GM12891 (cell line): ENCODE data around the gene FXN.

Experiments
- DNase-seq: peaks from one replicate; pipeline ENCODE4 v3.0.0; 2011; ENCODE audit warnings: low spot score; ENCODE audit not compliant: insufficient read length
- FAIRE-seq: peaks from 2 replicates; lab custom pipeline; 2011; peaks lifted over from hg19 to GRCh38; lab: Jason Lieb, UNC
- PAX5 ChIP-seq: IDR thresholded peaks from 2 replicates; pipeline ENCODE4 v1.6.1; 2011; ENCODE audit warnings: low read length, moderate library complexity, mild to moderate bottlenecking; ENCODE audit not compliant: insufficient read depth, severe bottlenecking
- POLR2A ChIP-seq: IDR thresholded peaks from 2 replicates; pipeline ENCODE4 v1.6.1; 2011; ENCODE audit warnings: low read depth, low read length, control low read depth
- POLR2AphosphoS5 ChIP-seq: IDR thresholded peaks from 2 replicates; pipeline ENCODE4 v1.6.1; 2011; ENCODE audit warnings: low read depth, low read length, control low read depth
- POU2F2 ChIP-seq: IDR thresholded peaks from 2 replicates; pipeline ENCODE4 v1.6.1; 2011; ENCODE audit warnings: low read depth, mild to moderate bottlenecking, control low read depth, low read length, moderate library complexity
- SPI1 ChIP-seq: IDR thresholded peaks from 2 replicates; pipeline ENCODE4 v1.6.1; 2011; ENCODE audit warnings: low read depth, low read length, control low read depth
- TAF1 ChIP-seq: IDR thresholded peaks from 2 replicates; pipeline ENCODE4 v1.6.1; 2011; ENCODE audit warnings: low read depth, low read length, control low read depth

The FXN gene

GRCh38 chr9:69132361-69132760 is 96.8 kb downstream of the FXN start:
- FAIRE-seq (no peak), DNase-seq (no peak)
- no peak for TF ChIP-seq PAX5
- no peak for TF ChIP-seq POLR2A
- no peak for TF ChIP-seq POLR2AphosphoS5

- no peak for DNase-seq
- TF ChIP-seq SPI1 (no peak), POLR2A (no peak), POLR2AphosphoS5 (no peak), TAF1 (no peak), POU2F2 (no peak), PAX5 (no peak)
- FAIRE-seq: no peak
Observed at GRCh38 chr9:69134412-69134811, 98.9 kb downstream of the FXN start.

GRCh38 chr9:69136185-69136584 is 100.6 kb downstream of the FXN start:
- TF ChIP-seq POLR2A: no peak
- TF ChIP-seq POU2F2: no peak
- no peak for TF ChIP-seq POLR2AphosphoS5
- TF ChIP-seq PAX5: no peak
- no peak for TF ChIP-seq TAF1
- no peak for TF ChIP-seq SPI1

GRCh38 chr9:69136779-69137178 is 101.2 kb downstream of the FXN start:
- FAIRE-seq (no peak), DNase-seq (no peak)
- TF ChIP-seq TAF1 (no peak), PAX5 (no peak), POLR2AphosphoS5 (no peak), POLR2A (no peak)

More at GRCh38 chr9:69136185-69136584, 100.6 kb downstream of the FXN start:
- DNase-seq: no peak
- no peak for FAIRE-seq

- no peak for TF ChIP-seq SPI1
- TF ChIP-seq PAX5: no peak
- no peak for TF ChIP-seq TAF1
- no peak for TF ChIP-seq POLR2AphosphoS5
- no peak for TF ChIP-seq POLR2A
- no peak for TF ChIP-seq POU2F2
- DNase-seq (no peak), FAIRE-seq (no peak)
Observed at GRCh38 chr9:69137311-69137710, 101.8 kb downstream of the FXN start.

- no peak for FAIRE-seq
- TF ChIP-seq POLR2A (no peak), PAX5 (no peak), SPI1 (no peak)
- DNase-seq: no peak
Observed at GRCh38 chr9:69139596-69139995, 104.0 kb downstream of the FXN start.

GRCh38 chr9:69140123-69140735 is 104.7 kb downstream of the FXN start:
- FAIRE-seq (no peak), DNase-seq (no peak)
- TF ChIP-seq PAX5 (no peak), POLR2A (no peak)

GRCh38 chr9:69141851-69142250 is 106.3 kb downstream of the FXN start:
- FAIRE-seq: no peak
- DNase-seq: no peak
- TF ChIP-seq POU2F2: no peak
- no peak for TF ChIP-seq TAF1
- TF ChIP-seq POLR2AphosphoS5: no peak

- DNase-seq (no peak), FAIRE-seq (no peak)
- no peak for TF ChIP-seq SPI1
- TF ChIP-seq POU2F2: no peak
- no peak for TF ChIP-seq TAF1
- no peak for TF ChIP-seq POLR2A
- no peak for TF ChIP-seq PAX5
- no peak for TF ChIP-seq POLR2AphosphoS5
Observed at GRCh38 chr9:69143291-69143690, 107.7 kb downstream of the FXN start.

GRCh38 chr9:69145144-69145715 is 109.7 kb downstream of the FXN start:
- TF ChIP-seq POU2F2 (no peak), POLR2AphosphoS5 (no peak), PAX5 (no peak), TAF1 (no peak), SPI1 (no peak), POLR2A (no peak)
- FAIRE-seq: no peak
- no peak for DNase-seq
